ENCODE measurements around the gene TXNL1.

The TXNL1 gene

DNA sequence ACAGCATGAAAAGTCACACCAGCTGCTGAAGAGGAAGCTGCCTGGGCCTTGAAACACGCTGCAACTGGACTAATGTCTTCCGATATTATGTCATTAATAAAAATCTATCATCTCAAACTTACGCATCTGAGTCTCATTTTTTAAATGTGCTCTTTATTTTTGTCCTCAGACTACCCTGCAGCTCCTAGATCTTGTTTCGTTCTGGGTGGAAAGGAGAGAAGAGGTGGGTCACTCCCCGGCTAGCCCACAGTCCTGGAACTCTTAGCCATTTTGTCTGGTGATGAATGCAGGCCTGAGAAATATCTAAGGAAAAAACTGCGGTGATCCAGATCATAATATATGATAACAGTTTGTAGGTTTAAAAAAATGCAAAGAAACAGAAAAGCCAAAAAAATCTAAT lies 73.3 kb downstream of the TXNL1 start:
- Histone ChIP-seq H3K4me3 (ENCODE audit: low read length) (no peak overlapping the region), H3K27ac (ENCODE audit: low read length) (no peak overlapping the region), H3K9me3 (ENCODE audit: control insufficient read depth, low read depth, low read length) (no peaks in the 10 kb centered on the region), H3K36me3 (ENCODE audit: control insufficient read depth, low read depth, low read length) (no peaks in the 10 kb centered on the region), H3K4me1 (ENCODE audit: control insufficient read depth, low read depth, low read length) (peaks cover 4% of the 10 kb centered on the region), H3K27me3 (ENCODE audit: control insufficient read depth, insufficient read depth, low read length) (no peaks in the 10 kb centered on the region), H3K9ac (ENCODE audit: low read length) (no peak overlapping the region)

DNA sequence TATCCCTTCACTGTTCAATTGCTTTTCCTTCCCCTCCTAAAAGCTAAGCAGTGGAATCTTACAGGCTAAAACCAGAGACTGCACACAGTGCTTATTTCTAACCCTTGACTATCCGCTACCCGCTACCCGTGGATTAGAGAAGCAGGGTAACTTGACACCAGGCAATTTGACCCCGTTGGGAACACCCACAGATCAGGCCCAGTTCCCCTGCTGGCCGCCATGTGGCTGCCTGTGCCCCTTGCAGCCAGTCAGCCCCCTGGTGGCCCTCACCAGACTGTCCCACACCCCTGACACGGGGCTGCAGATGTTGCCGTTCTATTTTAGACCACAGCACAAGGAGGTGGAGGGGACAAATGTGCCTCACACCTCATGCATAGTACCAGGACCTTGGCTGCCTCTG lies 74.8 kb downstream of the TXNL1 start:
- no peak overlapping the region for H3K27ac ChIP-seq (ENCODE audit: low read length)
- H3K27me3 ChIP-seq (ENCODE audit: control insufficient read depth, insufficient read depth, low read length), result no peaks in the 10 kb centered on the region
- H3K4me3 ChIP-seq (ENCODE audit: low read length), result no peak overlapping the region
- H3K9me3 ChIP-seq (ENCODE audit: control insufficient read depth, low read depth, low read length), result no peaks in the 10 kb centered on the region
- no peak overlapping the region for H3K9ac ChIP-seq (ENCODE audit: low read length)
- H3K36me3 ChIP-seq (ENCODE audit: control insufficient read depth, low read depth, low read length), result no peaks in the 10 kb centered on the region
- H3K4me1 ChIP-seq (ENCODE audit: control insufficient read depth, low read depth, low read length), result peaks cover 4% of the 10 kb centered on the region

DNA sequence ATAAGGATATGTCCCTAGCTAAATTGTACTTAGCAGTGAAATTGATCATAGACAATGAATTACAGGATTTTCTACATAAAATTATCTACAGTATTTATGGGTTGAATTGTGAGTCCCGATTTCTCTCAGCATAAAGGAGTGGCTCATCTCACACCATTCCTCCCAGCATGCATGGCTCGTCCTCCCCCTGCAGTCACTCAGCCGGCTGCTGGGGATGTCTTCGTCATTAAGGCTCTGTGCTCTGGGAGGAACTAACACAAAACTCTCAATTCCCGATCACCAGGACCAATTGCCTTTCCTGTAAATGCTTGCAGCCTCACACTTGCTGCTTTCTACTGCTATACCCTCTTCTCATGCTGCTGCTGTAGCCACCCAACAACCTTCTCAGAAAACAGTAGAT lies 75.9 kb downstream of the TXNL1 start:
- Histone ChIP-seq H3K4me1 (ENCODE audit: control insufficient read depth, low read depth, low read length) (peaks cover 4% of the 10 kb centered on the region), H3K27ac (ENCODE audit: low read length) (no peak overlapping the region), H3K27me3 (ENCODE audit: control insufficient read depth, insufficient read depth, low read length) (no peaks in the 10 kb centered on the region), H3K9ac (ENCODE audit: low read length) (no peak overlapping the region), H3K4me3 (ENCODE audit: low read length) (no peak overlapping the region), H3K9me3 (ENCODE audit: control insufficient read depth, low read depth, low read length) (no peaks in the 10 kb centered on the region), H3K36me3 (ENCODE audit: control insufficient read depth, low read depth, low read length) (no peaks in the 10 kb centered on the region)

GRCh38 chr18:56560992-56561391 lies 77.4 kb downstream of the TXNL1 start:
- no peak overlapping the region for H3K27ac ChIP-seq (ENCODE audit: low read length)
- H3K9me3 ChIP-seq (ENCODE audit: control insufficient read depth, low read depth, low read length), result no peaks in the 10 kb centered on the region
- H3K4me1 ChIP-seq (ENCODE audit: control insufficient read depth, low read depth, low read length), result peaks cover 4% of the 10 kb centered on the region
- H3K36me3 ChIP-seq (ENCODE audit: control insufficient read depth, low read depth, low read length), result no peaks in the 10 kb centered on the region
- no peak overlapping the region for H3K4me3 ChIP-seq (ENCODE audit: low read length)
- no peak overlapping the region for H3K9ac ChIP-seq (ENCODE audit: low read length)
- H3K27me3 ChIP-seq (ENCODE audit: control insufficient read depth, insufficient read depth, low read length), result no peaks in the 10 kb centered on the region

- Histone ChIP-seq H3K4me1 (ENCODE audit: control insufficient read depth, low read depth, low read length) (peaks cover 4% of the 10 kb centered on the region), H3K27me3 (ENCODE audit: control insufficient read depth, insufficient read depth, low read length) (no peaks in the 10 kb centered on the region), H3K9me3 (ENCODE audit: control insufficient read depth, low read depth, low read length) (no peaks in the 10 kb centered on the region), H3K36me3 (ENCODE audit: control insufficient read depth, low read depth, low read length) (no peaks in the 10 kb centered on the region), H3K9ac (ENCODE audit: low read length) (no peak overlapping the region), H3K4me3 (ENCODE audit: low read length) (no peak overlapping the region), H3K27ac (ENCODE audit: low read length) (no peak overlapping the region)
These were observed 79.3 kb downstream of the TXNL1 start for GRCh38 chr18:56559044-56559443.

DNA sequence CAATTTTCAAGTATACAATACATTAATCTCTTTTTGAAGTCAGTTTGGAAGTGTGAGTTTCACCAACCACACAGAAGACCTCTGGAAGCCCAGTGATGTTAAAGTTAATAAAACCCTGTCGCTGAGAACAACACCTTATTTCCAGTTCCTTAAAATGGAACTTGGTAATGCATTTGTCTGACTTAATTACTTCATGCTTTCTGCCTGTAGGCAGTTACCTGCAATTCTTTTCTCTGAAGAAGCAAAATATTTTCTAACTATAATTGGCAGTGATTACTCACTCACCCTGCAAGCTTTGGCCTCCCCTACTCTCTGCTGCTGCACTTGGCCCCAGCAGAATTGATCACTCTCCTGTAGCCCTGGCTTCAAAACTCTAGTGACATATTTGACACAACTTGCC lies 81.5 kb downstream of the TXNL1 start:
- no peak overlapping the region for H3K9ac ChIP-seq (ENCODE audit: low read length)
- H3K27ac ChIP-seq (ENCODE audit: low read length), result no peak overlapping the region
- no peaks in the 10 kb centered on the region for H3K36me3 ChIP-seq (ENCODE audit: control insufficient read depth, low read depth, low read length)
- no peaks in the 10 kb centered on the region for H3K9me3 ChIP-seq (ENCODE audit: control insufficient read depth, low read depth, low read length)
- H3K4me1 ChIP-seq (ENCODE audit: control insufficient read depth, low read depth, low read length), result no peaks in the 10 kb centered on the region
- no peaks in the 10 kb centered on the region for H3K27me3 ChIP-seq (ENCODE audit: control insufficient read depth, insufficient read depth, low read length)
- H3K4me3 ChIP-seq (ENCODE audit: low read length), result no peak overlapping the region

DNA sequence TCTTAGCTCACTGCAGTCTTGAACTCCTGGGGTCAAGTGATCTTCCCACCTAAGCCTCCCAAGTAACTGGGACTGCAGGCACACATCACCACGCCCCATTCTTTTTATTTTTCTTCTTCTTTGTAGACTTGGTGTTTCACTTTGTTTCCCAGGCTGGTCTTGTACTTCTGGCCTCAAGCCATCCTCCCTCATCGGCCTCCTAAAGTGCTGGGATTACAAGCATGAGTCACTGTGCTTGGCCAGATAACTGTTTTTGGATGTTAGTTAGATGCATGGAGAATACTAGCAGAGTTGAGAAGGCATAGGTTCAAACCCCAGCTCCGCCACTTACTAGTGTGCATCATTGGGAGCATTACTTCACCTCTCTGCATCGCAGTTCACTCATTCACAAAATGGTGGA lies 88.3 kb downstream of the TXNL1 start:
- H3K27ac ChIP-seq (ENCODE audit: low read length), result no peak overlapping the region
- no peak overlapping the region for H3K4me3 ChIP-seq (ENCODE audit: low read length)
- no peak overlapping the region for H3K9ac ChIP-seq (ENCODE audit: low read length)
- no peaks in the 10 kb centered on the region for H3K9me3 ChIP-seq (ENCODE audit: control insufficient read depth, low read depth, low read length)
- no peaks in the 10 kb centered on the region for H3K27me3 ChIP-seq (ENCODE audit: control insufficient read depth, insufficient read depth, low read length)
- no peaks in the 10 kb centered on the region for H3K4me1 ChIP-seq (ENCODE audit: control insufficient read depth, low read depth, low read length)
- H3K36me3 ChIP-seq (ENCODE audit: control insufficient read depth, low read depth, low read length), result no peaks in the 10 kb centered on the region

All from iPS-18a (cell line).